Activated CD4-positive, alpha-beta T cell treated with anti-CD3 and anti-CD28 coated beads, Interleukin-2, amount 50 U/mL, for 16 hours (primary cell): Measurements from ENCODE around the gene SLC29A2.
"Not testable (repeated sequence)": the region's sequence is repeated elsewhere in the genome, so short reads cannot be mapped to it uniquely, and the experiment has no call there.

Experiments
- DNase-seq: peaks from one replicate; pipeline ENCODE4 v3.0.0-alpha.2; 2020

SLC29A2 gene

DNA sequence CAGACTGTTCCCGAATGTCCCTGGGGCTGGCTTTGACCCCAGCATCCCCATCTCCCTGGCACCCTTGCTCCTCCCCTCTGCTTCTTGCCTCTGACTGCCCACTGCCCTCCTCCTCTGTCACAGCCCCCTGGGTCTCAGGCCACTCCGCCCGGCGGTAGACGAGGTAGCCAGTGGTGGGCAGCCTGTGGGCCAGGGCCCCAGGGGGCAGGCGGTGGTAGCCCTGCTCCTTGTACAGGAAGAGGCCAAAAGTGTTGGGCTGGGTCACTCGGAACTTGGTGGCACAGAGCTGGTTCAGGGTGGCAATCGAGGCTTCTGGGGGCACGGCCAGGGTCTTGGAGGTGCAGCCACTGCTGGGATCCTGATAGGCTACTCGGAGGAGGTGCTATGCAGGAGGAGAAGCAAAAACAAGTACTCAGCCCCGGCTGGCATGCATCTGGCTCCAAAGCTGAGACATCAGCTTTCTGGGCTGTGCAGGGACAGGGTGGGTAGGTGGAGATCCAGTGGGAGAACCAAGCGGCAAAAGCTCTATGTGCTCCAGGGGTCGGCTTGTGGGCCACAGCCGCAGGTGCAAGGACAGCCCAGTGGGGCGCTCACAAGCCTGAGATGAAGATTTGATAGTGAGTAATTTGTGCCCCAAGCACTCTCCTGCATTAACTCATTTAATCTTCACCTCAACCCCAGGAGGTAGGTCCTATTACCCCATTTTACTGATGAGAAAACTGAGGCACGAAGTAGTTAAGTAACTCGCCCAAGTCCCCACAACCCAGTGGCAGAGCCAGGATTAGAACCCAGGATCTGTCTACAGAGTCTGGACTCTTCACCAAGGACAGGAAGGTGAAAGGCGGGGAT, 39.0 kb downstream of the SLC29A2 start:
- DNase-seq, result no peak

DNA sequence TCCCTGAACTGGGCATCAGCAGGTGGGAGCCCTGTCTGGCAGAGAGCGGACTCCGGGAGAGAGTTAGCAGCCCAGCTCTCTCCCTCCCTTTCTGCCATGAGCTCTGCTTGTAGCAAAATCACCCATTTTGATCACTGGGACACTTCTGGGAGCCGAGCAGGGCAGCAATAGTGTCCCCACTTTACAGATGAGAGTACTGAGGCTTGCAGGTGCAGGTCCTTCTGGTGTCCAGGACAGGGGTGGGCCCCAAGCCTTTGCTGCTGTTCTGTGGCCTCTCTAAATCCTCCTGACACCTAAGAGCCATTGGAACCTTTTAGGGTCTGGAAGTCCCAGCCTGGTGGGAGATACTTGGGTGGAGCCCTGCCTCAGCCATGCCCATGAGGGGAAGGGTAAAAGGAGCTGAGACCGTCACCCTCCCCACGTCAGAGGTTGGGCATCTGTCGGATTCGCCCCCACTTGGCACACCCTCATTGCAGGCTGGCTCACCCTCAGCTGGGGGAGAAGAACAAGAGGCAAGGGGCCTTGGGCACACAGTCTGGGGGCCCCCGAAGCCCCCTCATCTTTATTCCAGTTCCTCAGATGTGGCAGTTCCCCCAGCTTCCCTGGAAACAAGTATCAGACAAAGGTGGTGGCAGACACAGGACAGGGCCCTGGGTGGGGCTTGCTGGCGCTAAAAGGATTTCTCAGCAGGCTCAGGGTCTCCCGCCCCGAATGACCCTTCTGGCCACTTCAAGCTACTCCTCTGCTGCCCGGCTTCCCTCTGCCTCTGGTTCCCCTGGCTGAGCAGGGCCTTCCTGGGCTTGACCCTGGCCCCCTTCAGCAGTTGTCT, 39.8 kb downstream of the SLC29A2 start:
- no peak for DNase-seq

DNA sequence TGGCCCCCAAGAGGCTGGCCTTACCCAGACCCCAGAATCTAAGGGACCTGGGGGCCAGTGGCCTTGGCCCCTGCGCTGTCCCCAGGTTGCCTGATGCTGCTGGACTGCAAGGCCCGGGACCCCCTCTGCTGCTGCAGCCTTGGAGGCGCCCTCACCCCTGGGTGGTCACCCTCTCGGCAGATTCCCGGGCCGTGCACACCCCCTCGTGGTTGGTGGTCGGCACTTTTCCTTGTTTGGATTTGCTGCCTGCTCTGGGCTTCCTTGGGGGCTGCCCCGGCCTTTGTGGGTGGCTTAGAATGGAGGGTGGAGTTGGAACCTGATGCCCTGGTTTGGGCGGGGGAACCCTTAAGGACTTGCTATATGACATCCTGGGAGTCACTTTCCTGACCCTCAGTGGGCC, 40.6 kb downstream of the SLC29A2 start:
- DNase-seq, result no peak

DNA sequence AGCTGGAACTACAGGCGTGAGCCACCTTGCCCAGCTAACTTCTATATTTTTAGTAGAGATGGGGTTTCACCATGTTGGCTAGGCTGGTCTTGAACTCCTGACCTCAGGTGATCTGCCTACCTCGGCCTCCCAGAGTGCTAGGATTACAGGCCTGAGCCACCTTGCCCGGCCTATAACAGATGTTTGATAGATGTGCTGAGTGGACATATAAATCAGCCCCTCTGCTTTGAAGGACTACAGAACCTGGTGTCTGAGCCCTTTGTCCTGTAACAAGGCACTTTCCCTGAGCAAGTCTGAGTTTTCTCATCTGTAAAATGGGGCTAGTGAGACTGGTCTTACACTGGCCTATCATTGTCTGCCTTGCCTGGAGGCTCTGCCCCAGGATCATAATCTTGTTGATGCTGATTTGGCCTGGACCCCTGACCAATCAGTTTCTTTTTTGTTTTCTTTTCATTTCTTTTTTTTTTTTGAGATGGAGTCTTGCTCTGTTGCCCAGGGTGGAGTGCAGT, 42.3 kb downstream of the SLC29A2 start:
- no peak for DNase-seq

DNA sequence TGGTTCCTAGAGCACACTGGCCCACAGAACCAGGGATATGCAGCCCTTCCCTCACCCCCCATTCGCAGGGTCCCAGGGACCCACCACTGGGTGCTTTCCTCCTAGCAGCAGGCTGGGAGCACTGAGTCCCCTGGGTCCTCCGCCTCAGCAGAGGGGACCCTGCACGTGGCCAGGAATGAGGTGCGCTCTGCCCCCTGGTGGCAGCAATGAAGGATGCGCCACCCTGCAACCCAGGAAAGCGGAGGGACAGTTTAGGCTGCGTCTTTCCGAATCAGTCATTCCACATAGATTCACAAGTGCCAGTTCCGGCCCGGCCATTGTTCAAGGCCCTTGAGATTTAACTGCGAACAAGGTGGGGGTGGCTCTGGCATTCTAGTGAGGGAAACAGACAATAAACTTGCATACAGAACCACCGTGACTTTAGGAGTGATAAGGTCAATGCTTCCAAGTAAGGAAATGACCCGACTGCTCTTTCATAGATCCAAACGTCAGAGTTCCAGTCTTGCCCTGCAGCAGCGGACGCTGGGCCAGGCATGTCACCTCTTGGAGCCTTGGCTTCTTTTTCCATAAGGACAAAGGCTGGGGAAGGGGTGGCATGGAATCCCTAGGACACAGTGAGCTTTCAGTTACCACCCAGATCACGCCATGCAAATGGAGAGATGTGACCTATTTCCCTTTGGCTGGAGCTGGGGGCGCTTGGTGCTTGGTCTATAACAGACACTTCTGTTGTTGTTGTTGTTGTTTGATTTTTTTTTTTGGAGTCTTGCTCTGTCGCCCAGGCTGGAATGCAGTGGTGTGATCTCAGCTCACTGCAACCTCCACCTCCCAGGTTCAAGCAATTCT, 43.0 kb downstream of the SLC29A2 start:
- peak; percentile 88 for DNase-seq

- DNase-seq, result no peak
Observed at GRCh38 chr11:66328031-66328301, 43.6 kb downstream of the SLC29A2 start.

DNA sequence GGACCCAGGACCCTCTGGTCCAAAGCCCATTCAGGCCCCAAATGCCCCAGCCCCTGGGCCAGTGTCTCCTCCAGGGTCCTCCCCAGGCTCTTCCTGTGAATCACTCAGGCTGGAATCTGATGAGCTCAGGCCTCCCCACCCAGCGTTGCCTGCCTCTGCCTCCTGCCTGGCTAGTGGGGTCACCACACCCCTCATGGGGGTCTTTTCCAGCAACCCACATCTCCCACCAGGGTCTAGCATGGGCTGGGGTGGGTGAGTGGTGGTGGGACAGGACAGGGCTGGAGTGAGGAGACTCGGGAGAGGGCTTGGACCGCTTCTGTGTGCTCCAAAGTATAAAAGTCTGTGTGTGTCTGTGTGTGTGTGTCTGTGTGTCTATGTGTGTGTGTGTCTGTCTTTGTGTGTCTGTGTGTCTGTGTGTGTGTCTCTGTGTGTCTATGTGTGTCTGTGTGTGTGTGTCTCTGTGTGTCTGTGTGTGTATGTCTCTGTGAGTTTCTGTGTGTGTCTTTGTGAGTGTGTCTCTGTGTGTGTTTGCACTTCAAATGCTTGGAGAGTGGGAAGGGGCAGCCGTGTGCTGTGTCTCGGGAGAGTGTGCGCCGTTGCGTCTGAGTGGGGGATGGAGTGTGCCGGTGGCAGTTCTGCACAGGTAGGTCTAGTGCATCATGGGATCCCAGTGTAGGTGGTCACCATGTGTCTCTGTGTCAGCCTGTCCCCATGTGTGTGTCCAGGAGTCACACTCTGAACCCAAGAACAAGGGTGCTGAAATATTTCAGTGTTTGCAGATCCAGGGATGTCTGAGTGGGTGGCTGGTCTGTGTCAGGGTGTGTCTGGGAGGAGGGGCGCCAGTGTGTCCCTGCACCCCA, 44.2 kb downstream of the SLC29A2 start:
- DNase-seq, result no peak

DNA sequence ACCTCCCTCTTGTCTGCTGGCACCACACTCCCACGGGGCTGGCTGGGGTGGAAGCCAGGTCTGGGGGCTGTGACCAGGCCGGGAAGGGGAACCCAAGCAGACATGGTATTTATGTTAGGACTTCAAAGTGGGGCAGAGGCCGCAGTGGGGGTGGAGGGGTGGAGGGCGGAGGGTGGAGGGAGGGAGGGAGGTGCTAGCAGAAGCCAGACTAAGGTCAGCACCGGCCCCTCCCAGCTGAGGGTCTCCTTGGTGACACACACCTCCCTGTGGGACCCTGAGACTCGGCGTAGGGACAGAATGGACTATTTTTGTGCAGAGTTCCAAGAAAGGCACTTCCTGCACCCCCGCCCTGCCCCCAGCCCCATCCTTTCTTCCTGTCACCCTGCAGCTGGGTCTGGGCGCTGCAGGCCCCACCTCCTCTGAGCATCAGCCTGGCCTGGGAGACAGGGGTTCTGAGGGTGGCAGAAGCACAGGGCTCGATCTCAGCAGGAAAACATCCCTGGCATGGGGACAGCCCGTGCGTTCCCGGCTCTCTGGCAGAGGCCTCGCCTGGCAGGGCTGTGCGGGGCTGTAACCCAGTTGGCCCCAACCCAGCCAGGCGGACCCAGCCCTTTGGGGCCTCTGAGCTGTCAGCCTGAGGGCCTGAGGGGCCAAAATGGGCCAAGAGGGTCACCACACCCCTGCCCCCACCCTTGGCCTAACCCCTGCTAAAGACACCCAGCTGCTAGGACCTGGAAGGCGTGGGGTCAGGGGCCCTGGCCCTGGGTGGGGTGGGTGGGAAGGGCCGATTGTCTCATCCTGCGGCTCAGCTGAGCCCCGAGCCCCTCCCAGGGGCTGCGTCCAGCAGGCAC, 45.1 kb downstream of the SLC29A2 start:
- no peak for DNase-seq

- DNase-seq, result no peak
Observed at GRCh38 chr11:66325263-66325671, 46.3 kb downstream of the SLC29A2 start.

DNA sequence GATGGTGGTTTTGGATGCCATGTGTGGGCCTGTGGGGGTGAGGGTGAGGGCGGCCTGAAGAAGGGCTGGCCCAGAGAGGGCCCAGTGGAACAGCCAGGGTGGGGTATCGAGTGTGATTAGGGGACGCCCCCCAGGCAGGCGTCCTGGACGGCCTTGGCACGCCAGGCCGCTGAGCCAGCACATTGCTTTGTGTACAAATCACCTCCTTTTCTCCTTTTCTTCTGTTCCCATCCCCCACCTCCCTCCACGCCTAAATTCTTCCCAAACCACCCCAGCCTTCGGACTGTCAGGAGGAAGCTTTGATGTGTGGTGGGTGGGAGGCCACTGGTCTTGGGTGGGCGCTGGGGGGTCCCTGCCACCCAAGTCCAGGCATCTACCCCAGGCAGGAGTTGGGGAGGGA, 46.9 kb downstream of the SLC29A2 start:
- no peak for DNase-seq

DNA sequence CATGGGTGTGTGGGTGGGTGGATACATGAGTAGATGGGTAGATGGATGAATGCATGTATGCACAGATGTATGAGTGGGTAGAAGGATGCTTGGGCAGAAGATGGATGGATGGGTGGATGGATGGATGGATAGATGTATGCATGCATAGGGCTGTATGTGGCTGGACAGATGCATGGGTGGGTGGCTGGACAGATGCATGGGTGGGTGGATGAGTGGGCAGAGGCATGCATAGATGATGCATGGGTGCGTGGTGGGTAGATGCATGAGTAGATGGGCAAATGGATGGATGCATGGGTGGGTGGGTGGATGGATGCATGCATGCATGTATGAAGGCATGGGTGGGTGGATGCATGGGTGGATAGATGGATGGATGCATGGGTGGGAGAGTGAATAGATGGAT, 47.9 kb downstream of the SLC29A2 start:
- DNase-seq, result no peak

DNA sequence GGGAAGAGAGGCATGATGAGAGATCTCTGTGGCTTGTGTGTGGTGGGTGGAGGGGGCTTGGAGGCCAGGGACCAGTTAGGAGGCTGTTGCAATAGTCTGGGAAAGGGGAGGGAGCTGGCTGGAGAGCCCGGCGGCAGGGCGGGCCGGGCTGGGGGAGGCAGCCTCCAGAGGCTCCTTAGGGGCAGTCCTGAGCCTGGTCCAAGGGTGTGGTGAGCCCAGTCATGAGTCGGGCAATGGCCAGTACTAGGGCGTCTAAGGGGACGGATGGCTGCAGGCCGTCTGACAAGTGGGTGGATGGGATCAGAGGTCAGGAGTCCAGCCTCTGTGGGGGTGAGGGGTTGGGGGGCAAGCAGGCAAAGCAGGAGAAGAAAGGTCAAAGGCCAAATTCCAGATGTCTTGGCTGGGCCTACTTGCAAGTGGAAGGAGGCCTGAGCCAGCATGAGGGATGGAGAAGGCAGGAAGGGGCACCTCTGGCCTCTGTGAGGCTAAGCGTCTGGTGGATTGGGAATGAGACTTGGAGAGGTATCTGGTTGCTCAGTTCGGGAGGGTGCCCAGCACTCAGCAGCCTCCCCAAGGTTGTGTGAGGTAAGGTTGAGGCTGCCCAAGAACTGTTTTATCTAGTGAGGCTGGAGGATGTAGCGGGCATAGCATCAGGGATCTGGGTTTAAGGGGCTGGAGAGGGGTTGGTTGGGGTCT, 48.7 kb downstream of the SLC29A2 start:
- no peak for DNase-seq

- DNase-seq, result no peak
Observed at GRCh38 chr11:66321606-66322005, 50.0 kb downstream of the SLC29A2 start.

DNA sequence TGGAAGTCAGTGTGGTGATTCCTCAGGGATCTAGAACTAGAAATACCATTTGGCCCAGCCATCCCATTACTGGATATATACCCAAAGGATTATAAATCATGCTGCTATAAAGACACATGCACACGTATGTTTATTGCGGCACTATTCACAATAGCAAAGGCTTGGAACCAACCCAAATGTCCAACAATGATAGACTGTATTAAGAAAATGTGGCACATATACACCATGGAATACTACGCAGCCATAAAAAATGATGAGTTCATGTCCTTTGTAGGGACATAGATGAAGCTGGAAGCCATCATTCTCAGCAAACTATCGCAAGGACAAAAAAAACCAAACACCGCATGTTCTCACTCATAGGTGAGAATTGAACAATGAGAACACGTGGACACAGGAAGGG, 50.8 kb downstream of the SLC29A2 start:
- not testable (repeated sequence) for DNase-seq

DNA sequence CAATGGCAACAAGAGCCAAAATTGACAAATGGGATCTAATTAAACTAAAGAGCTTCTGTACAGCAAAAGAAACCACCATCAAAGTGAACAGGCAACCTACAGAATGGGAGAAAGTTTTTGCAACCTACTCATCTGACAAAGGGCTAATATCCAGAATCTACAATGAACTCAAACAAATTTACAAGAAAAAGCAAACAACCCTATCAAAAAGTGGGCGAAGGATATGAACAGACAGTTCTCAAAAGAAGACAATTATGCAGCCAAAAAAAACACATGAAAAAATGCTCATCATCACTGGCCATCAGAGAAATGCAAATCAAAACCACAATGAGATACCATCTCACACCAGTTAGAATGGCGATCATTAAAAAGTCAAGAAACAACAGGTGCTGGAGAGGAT, 51.3 kb downstream of the SLC29A2 start:
- DNase-seq, result not testable (repeated sequence)

DNA sequence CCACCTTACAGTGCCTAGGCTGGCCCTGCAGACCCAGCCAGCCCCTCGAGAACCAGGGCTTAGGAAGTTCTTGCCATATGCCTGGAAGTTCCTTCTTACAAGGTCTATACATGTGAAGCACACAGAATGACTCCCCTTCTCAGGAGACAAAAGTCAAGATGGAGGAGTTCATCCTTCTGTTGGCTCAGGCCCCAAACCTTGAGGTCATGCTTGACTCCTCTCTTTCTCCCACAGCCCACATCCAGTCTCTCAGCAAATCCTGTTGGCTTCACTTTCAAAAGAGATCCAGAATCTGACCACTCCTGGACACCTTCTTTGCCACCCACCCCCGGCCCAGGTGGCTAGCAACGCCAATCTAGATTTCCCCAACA, 53.0 kb downstream of the SLC29A2 start:
- no peak for DNase-seq

DNA sequence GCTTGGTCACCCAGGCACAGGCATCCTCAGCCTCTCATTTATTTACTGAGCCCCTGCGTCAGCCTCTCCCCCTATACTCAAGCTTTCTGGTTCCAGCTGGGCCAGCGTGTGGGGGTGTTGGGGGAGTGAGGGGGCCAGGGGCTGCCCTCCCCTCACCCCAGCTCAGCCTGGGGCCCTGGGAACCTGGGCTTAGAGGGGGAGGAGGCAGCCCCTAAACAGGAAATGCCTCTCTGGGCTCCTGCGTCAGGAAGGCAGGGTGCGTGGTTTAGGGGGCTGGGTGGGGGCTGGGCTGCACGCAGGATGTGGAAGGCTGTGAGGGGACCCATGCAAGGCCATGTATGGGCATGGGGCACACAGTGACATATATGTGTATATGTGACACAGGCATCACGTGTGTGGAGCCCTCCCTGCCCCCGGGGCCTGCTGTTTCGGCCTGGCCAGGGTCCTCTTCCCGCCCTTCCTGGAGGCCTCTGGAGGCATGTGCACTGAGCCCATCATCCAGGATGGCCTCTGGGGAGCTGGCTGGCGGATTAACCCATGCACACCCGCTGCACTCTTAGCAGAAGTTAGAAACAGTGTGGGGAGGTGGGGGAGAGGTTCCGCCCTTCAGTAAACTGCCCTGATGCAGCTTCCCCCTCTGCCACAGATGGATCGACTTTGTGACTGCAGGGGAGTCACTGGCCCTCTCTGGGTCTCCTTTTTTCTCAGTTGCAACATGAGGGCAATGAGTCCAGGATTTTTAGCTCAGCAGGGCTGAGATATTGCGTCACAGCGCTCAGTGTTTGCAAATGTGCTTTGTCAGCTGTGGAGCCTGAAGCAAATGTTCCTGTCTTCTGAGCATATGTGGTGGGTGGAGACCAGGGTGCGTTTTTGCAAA, 53.6 kb downstream of the SLC29A2 start:
- no peak for DNase-seq

GRCh38 chr11:66317322-66317722, 54.2 kb downstream of the SLC29A2 start:
- no peak for DNase-seq

GRCh38 chr11:66316849-66317251, 54.7 kb downstream of the SLC29A2 start, which contains the start of gene CD248:
Gene CD248, minus strand, starts transcription at chr11:66317044. Its CDS starts 17 bp downstream, at chr11:66317027.
- no peak for DNase-seq
